Breast epithelium (tissue), 4 donors: Measurements from ENCODE around the gene WNT7B. TPM values are rescaled to one million over a fixed set of nuclear protein-coding genes. Genes with fewer than 3 reads are reported as not detected.

Experiments used
- DNase-seq, 2 donors: peaks; one replicate each; pipeline ENCODE4 v3.0.0-alpha.2; 2019; ENCODE audit warnings: low spot score in 2 of 2
- H3K27ac ChIP-seq, 2 donors: fragments of 200-600 bp; sonication (generic) in 1 of 2; one replicate each; pipeline ENCODE4 v1.5.1; 2016 to 2019; ENCODE audit warnings: mild to moderate bottlenecking in 1 of 2
- H3K27me3 ChIP-seq, 2 donors: fragments of 200-600 bp; sonication (generic) in 1 of 2; one replicate each; pipeline versions ENCODE4 v1.5.1 to v1.6.0; 2017 to 2019; ENCODE audit warnings: control low read depth in 1 of 2, mild to moderate bottlenecking in 1 of 2
- H3K36me3 ChIP-seq: fragments of 200-600 bp; one replicate; pipeline ENCODE4 v1.5.1; 2019
- H3K4me1 ChIP-seq, 2 donors: fragments of 200-600 bp; sonication (generic); one replicate each; pipeline ENCODE4 v1.5.1; 2016 to 2019; ENCODE audit warnings: control low read depth in 1 of 2
- H3K4me3 ChIP-seq, 3 donors: fragments of 200-600 bp; sonication (generic); 1 replicate in 2 of 3; 2 replicates in 1 of 3; pipeline ENCODE4 v1.5.1; 2016 to 2019; ENCODE audit warnings: mild to moderate bottlenecking in 3 of 3, moderate library complexity in 2 of 3
- H3K9me3 ChIP-seq, 2 donors: fragments of 200-600 bp; sonication (generic) in 1 of 2; one replicate each; pipeline ENCODE4 v1.5.1; 2016 to 2019; ENCODE audit warnings: control low read depth in 1 of 2
- POLR2A ChIP-seq: fragments of 450-650 bp; IDR thresholded peaks from one replicate; pipeline ENCODE4 v1.6.1; 2016; ENCODE audit warnings: antibody characterized with exemption, mild to moderate bottlenecking, moderate library complexity
- POLR2AphosphoS5 ChIP-seq, 3 donors: sonication (generic); formaldehyde crosslinking; IDR thresholded peaks; one replicate each; pipeline ENCODE4 v1.6.1; 2017; ENCODE audit warnings: antibody characterized with exemption in 3 of 3
- intact Hi-C: fragments of 100-400 bp; cut with DNase I; formaldehyde crosslinking; loops from one replicate; pipeline ENCODE4 v1.15.1; 2023; ENCODE audit warnings: low total_unique reads
- total RNA-seq, 3 donors: library from RNA; depleted of rRNA; stranded (reverse); fragments of >200 nt; gene quantifications; one replicate each; pipeline ENCODE4 v1.1.0, GENCODE V29; 2016
- TF ChIP-seq, protein P1 (sequence below), 3 donors: fragments of 450-650 bp; IDR thresholded peaks; one replicate each; pipeline ENCODE4 v1.5.1; 2016 to 2017; ENCODE audit warnings: antibody characterized with exemption in 3 of 3, mild to moderate bottlenecking in 3 of 3, moderate library complexity in 3 of 3

The WNT7B gene
- total RNA-seq, 3 donors from 2014 or later, result 2.2 to 2.9 TPM; not detected in 1

GRCh38 chr22:45891471-45891995 lies 85.4 kb downstream of the WNT7B start:
- Histone ChIP-seq H3K4me3 (no peak overlapping the region), H3K4me1 (peaks cover 0 to 3% of the 10 kb centered on the region in 2 donors), H3K36me3 (no peaks in the 10 kb centered on the region), H3K9me3 (no peaks in the 10 kb centered on the region), H3K27me3 (peaks cover 0 to 13% of the 10 kb centered on the region in 2 donors), H3K27ac (no peak overlapping the region)
- intact Hi-C loops, result no loop called here
- DNase-seq, result no peak
- TF ChIP-seq, protein P1, sequence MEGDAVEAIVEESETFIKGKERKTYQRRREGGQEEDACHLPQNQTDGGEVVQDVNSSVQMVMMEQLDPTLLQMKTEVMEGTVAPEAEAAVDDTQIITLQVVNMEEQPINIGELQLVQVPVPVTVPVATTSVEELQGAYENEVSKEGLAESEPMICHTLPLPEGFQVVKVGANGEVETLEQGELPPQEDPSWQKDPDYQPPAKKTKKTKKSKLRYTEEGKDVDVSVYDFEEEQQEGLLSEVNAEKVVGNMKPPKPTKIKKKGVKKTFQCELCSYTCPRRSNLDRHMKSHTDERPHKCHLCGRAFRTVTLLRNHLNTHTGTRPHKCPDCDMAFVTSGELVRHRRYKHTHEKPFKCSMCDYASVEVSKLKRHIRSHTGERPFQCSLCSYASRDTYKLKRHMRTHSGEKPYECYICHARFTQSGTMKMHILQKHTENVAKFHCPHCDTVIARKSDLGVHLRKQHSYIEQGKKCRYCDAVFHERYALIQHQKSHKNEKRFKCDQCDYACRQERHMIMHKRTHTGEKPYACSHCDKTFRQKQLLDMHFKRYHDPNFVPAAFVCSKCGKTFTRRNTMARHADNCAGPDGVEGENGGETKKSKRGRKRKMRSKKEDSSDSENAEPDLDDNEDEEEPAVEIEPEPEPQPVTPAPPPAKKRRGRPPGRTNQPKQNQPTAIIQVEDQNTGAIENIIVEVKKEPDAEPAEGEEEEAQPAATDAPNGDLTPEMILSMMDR (IDR thresholded peaks at IDR 0.05), result no peak

DNA sequence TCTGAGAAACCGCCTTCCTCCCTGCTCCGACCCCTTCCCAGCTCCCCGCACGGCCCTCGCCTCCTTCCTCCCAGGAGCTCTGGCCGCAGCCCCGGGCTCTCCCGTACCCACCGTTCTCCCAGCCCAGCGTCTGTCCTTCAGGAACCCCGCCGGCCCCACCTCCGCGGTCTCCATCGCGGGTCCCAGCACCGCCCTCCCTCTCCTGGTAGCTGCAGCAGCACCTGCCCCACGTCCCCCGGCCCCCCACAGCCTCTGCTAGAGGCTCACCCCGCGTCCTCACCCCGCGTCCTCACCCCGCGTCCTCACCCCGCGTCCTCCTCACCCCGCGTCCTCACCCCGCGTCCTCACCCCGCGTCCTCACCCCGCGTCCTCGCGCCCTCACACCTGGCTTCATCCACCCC lies 85.9 kb downstream of the WNT7B start:
- peaks cover 0 to 13% of the 10 kb centered on the region in 2 donors for H3K27me3 ChIP-seq
- H3K36me3 ChIP-seq, result no peaks in the 10 kb centered on the region
- intact Hi-C loops, result no loop called here

GRCh38 chr22:45890351-45890635 lies 86.7 kb downstream of the WNT7B start:
- no peak overlapping the region for H3K27ac ChIP-seq
- no peaks in the 10 kb centered on the region for H3K4me1 ChIP-seq
- TF ChIP-seq, protein P1 (IDR thresholded peaks at IDR 0.05), result no peak
- TF ChIP-seq POLR2A (no peak), POLR2AphosphoS5 (IDR thresholded peaks at IDR 0.05) (no peak)
- DNase-seq, result no peak
- no peaks in the 10 kb centered on the region for H3K9me3 ChIP-seq
- H3K4me3 ChIP-seq, result no peak overlapping the region
- peaks cover 0 to 13% of the 10 kb centered on the region in 2 donors for H3K27me3 ChIP-seq
- no peaks in the 10 kb centered on the region for H3K36me3 ChIP-seq
- intact Hi-C loops, result no loop called here

More for the DNA sequence above, 85.9 kb downstream of the WNT7B start:
- peaks cover 0 to under 1% of the 10 kb centered on the region in 2 donors for H3K4me1 ChIP-seq
- H3K27ac ChIP-seq, result no peak overlapping the region
- H3K9me3 ChIP-seq, result no peaks in the 10 kb centered on the region
- no peak for TF ChIP-seq POLR2A
- no peak for TF ChIP-seq POLR2AphosphoS5 (IDR thresholded peaks at IDR 0.05)
- TF ChIP-seq, protein P1 (IDR thresholded peaks at IDR 0.05), result no peak
- no peak overlapping the region for H3K4me3 ChIP-seq
- DNase-seq, result no peak

GRCh38 chr22:45889539-45890350 lies 87.2 kb downstream of the WNT7B start:
- Histone ChIP-seq H3K27ac (no peak overlapping the region), H3K9me3 (no peaks in the 10 kb centered on the region), H3K36me3 (no peaks in the 10 kb centered on the region), H3K4me3 (peak overlapping the region in 1 of 3 donors; percentile 22), H3K4me1 (no peaks in the 10 kb centered on the region), H3K27me3 (peaks cover 0 to 13% of the 10 kb centered on the region in 2 donors)
- DNase-seq, result no peak
- TF ChIP-seq POLR2A (no peak), POLR2AphosphoS5 (IDR thresholded peaks at IDR 0.05) (no peak)
- TF ChIP-seq, protein P1 (IDR thresholded peaks at IDR 0.05), result no peak
- intact Hi-C loops, result no loop called here

- DNase-seq, result no peak
- H3K4me1 ChIP-seq, result no peaks in the 10 kb centered on the region
- no peaks in the 10 kb centered on the region for H3K9me3 ChIP-seq
- H3K4me3 ChIP-seq, result no peak overlapping the region
- intact Hi-C loops, result no loop called here
- TF ChIP-seq POLR2A, result no peak
- TF ChIP-seq POLR2AphosphoS5 (IDR thresholded peaks at IDR 0.05), result no peak
- TF ChIP-seq, protein P1 (IDR thresholded peaks at IDR 0.05), result no peak
- no peak overlapping the region for H3K27ac ChIP-seq
- H3K36me3 ChIP-seq, result no peaks in the 10 kb centered on the region
- peaks cover 0 to 13% of the 10 kb centered on the region in 2 donors for H3K27me3 ChIP-seq
These were observed 87.8 kb downstream of the WNT7B start for GRCh38 chr22:45889093-45889538.
